Hepatic stellate cell (primary cell): ENCODE results near the gene S100A10.

Experiments
- DNase-seq: peaks from one replicate; pipeline ENCODE4 v3.0.0; 2011; ENCODE audit warnings: low spot score

S100A10 gene

GRCh38 chr1:151988405-151988923, 5.2 kb downstream of the S100A10 start:
- peak; percentile 71 for DNase-seq

- DNase-seq: no peak
These were observed 7.0 kb downstream of the S100A10 start for GRCh38 chr1:151986501-151987190.

- DNase-seq: no peak
These were observed 7.9 kb downstream of the S100A10 start for GRCh38 chr1:151985768-151986167.

GRCh38 chr1:151985270-151985669, 8.4 kb downstream of the S100A10 start:
- no peak for DNase-seq

GRCh38 chr1:151984313-151984956, 9.2 kb downstream of the S100A10 start:
- no peak for DNase-seq

GRCh38 chr1:151982300-151983005, 11.2 kb downstream of the S100A10 start:
- no peak for DNase-seq

- no peak for DNase-seq
These were observed 12.5 kb downstream of the S100A10 start for GRCh38 chr1:151981178-151981525.

GRCh38 chr1:151980287-151981177, 13.1 kb downstream of the S100A10 start:
- peak; percentile 72 for DNase-seq

- no peak for DNase-seq
These were observed 14.7 kb downstream of the S100A10 start for GRCh38 chr1:151978922-151979321.

GRCh38 chr1:151977662-151978230, 15.9 kb downstream of the S100A10 start:
- no peak for DNase-seq

- DNase-seq: peak; percentile 49
These were observed 16.8 kb downstream of the S100A10 start for GRCh38 chr1:151976858-151977257.

GRCh38 chr1:151976015-151976343, 17.7 kb downstream of the S100A10 start:
- DNase-seq: no peak

GRCh38 chr1:151975311-151976014, 18.2 kb downstream of the S100A10 start:
- no peak for DNase-seq

- peak; percentile 70 for DNase-seq
These were observed 21.0 kb downstream of the S100A10 start for GRCh38 chr1:151972542-151973248.

GRCh38 chr1:151970626-151971025, 23.0 kb downstream of the S100A10 start:
- no peak for DNase-seq

GRCh38 chr1:151970128-151970527, 23.5 kb downstream of the S100A10 start:
- DNase-seq: no peak

- DNase-seq: no peak
These were observed 24.8 kb downstream of the S100A10 start for GRCh38 chr1:151968791-151969399.

- no peak for DNase-seq
These were observed 25.6 kb downstream of the S100A10 start for GRCh38 chr1:151968058-151968457.

GRCh38 chr1:151967091-151967490, 26.6 kb downstream of the S100A10 start:
- DNase-seq: no peak

GRCh38 chr1:151966061-151966460, 27.6 kb downstream of the S100A10 start:
- no peak for DNase-seq
